ENCODE data around the gene SH3BP1.
A peak's percentile ranks its signal among the peaks of the same experiment; 100 is the strongest.

Gene SH3BP1

GRCh38 chr22:37616201-37617083 lies 23.0 kb upstream of the SH3BP1 start:
- DNase-seq (ENCODE audit: low read depth in 1 of 2, low spot score in 1 of 2): no peak

GRCh38 chr22:37617431-37617830 lies 22.0 kb upstream of the SH3BP1 start:
- DNase-seq (ENCODE audit: low read depth in 1 of 2, low spot score in 1 of 2): no peak

DNA sequence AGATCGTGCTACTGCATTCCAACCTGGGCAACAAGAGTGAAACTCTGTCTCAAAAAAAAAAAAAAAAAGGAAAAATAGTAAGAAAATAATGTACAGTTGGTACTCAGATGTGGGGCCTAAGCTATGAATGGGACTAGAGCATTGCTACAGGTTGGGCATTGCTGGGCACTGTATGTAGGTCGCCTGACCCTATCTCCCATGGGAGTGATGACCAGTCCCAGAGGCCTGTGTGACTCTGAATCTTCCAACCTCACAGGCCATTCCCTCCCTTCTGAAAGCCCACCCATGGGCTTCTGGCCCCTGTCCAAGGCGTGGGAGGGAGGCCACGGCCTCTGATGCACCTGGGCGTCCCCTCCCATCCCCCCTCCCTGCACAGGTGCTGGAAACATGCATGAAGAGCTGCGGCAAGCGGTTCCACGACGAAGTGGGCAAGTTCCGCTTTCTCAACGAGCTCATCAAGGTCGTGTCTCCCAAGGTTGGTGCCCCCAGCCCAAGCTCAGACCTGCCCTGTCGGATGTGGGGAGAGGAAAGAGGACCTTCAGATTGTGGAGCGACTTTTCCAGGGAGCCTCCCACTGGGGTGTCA lies 21.3 kb upstream of the SH3BP1 start:
- no peak for DNase-seq (ENCODE audit: low read depth in 1 of 2, low spot score in 1 of 2)

DNA sequence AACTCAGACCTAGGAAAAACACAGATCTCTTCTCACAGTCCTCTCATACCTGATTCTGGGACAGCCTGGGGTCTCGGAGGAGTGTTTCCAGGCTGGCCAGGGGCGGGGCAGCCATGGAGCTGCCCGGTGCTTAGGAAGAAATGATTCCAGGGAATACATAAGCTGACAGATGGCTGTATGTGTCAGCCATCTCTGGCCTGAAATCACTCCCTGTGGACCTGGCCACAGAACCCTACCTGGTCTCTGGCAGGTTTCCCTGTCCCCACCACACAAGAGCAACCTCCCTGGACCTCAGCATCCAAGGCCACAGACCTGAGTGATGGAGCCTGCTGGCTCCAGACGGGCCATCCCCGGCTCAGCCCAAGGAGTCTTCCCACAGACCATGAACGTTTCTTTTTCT lies 20.8 kb upstream of the SH3BP1 start:
- DNase-seq (ENCODE audit: low read depth in 1 of 2, low spot score in 1 of 2): no peak

DNA sequence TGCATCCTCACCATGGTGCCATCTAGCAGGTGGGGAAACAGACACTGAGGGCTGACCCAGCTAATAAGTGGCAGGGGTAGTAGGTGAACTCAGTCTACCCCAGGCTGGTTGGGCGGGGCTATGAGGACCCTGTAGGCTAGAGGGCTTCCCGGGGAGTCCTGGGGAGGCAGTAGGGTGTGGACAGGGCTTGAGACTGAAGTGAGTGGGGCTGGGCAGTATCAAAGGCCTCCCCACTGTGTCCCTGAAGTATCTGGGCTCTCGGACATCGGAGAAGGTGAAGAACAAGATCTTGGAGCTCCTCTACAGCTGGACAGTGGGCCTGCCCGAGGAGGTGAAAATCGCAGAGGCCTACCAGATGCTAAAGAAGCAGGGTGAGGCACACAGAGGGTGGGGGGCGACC lies 19.5 kb upstream of the SH3BP1 start:
- no peak for DNase-seq (ENCODE audit: low read depth in 1 of 2, low spot score in 1 of 2)

DNA sequence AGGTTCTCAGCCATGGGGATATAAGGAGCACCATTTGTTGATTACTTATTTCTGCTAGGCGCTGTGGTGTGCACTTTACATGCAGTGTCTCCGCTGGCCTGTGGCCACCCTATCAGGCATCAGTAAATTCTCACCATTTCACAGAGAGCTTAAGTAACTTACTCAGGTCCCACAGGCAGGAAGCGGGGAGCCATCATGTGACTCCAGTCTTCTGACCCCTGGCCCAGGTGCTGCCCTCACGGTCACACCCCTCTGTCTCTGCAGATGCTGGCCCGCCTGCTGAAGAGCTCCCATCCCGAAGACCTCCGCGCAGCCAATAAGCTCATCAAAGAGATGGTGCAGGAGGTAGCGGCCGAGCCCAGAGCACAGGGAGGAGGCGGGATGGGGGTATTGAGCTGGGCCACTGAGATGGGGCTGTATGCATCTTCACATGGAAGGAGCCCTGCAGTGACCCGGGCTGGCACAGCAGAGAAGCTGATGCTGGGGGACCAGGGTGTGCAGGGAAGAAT lies 18.1 kb upstream of the SH3BP1 start:
- no peak for DNase-seq (ENCODE audit: low read depth in 1 of 2, low spot score in 1 of 2)

DNA sequence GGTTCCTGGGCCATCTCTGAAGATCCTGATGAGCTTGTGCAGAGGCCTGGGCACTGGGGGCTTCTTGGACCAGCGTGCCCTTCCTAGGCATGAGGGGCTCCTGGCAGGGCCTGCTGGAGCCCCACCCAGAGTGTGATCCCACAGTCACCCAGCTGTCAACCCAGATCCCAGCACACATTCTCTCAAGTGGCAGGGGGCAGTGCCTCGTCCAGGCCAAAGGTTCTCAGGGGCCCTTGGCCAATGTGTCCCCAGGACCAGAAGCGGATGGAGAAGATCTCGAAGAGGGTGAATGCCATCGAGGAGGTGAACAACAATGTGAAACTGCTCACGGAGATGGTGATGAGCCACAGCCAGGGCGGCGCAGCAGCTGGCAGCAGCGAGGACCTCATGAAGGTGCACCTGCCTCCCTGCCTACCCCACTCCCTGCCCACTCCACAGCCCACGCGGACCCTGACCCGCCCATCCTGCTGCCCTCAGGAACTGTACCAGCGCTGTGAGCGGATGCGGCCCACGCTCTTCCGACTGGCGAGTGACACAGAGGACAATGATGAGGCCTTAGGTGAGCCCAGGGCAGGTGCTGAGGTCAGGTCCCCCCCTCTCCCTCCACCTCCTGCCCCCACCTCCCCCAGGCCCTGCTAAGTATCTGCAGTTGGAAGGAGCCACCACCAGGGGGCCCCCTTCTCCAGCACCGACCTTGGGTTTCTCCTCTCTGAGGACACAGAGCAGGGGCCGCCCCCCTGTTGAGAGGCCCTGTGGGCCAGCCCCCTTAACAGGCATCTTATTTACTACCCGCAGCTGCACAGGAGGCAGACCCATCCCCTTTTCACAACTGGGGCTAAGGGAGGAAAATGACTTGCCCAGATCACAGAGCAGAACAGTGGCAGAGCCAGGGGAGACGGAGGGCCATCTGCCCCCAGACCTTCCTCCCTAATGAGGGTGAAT lies 16.1 kb upstream of the SH3BP1 start:
- DNase-seq (ENCODE audit: low read depth in 1 of 2, low spot score in 1 of 2): peak; percentile 65 to 66

DNA sequence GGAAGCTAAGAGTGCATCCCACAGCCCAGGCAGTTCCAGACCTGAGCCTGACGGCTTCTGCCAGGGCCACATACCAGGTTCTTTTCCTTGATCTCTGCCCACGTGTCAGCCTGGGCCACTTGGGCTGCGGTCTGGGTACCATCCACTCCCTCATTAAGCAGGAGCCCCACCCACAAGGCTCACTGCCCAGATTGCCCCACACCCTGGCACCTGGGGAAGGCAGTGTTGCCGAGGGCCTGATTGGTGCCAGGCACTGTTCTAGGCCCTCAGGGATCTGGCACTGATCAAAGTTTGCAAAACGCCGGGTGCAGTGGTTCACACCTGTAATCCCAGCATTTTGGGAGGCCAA lies 15.5 kb upstream of the SH3BP1 start:
- DNase-seq (ENCODE audit: low read depth in 1 of 2, low spot score in 1 of 2): no peak

DNA sequence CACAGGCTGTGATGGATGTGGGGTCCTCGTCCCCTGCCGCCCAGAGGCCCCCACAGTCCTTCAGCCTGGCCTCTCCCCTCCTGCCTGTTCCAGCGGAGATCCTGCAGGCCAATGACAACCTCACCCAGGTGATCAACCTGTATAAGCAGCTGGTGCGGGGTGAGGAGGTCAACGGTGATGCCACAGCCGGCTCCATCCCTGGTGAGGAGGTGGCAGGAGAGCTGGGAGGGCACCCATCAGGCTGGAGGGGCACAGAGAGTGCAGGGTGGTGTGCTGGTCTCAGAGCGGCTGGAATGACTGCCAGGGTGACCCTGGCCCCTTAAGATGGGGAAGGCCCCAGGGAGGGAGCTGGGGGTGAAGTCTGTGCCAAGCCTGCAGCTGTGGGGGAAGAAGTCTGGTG lies 14.6 kb upstream of the SH3BP1 start:
- no peak for DNase-seq (ENCODE audit: low read depth in 1 of 2, low spot score in 1 of 2)

GRCh38 chr22:37625737-37626136 lies 13.7 kb upstream of the SH3BP1 start:
- no peak for DNase-seq (ENCODE audit: low read depth in 1 of 2, low spot score in 1 of 2)

- DNase-seq (ENCODE audit: low read depth in 1 of 2, low spot score in 1 of 2): no peak
Measured at GRCh38 chr22:37626144-37626543, 13.3 kb upstream of the SH3BP1 start.

- no peak for DNase-seq (ENCODE audit: low read depth in 1 of 2, low spot score in 1 of 2)
Measured at GRCh38 chr22:37626556-37627075, 12.9 kb upstream of the SH3BP1 start.

GRCh38 chr22:37627121-37627520 lies 12.3 kb upstream of the SH3BP1 start:
- DNase-seq (ENCODE audit: low read depth in 1 of 2, low spot score in 1 of 2): no peak

- no peak for DNase-seq (ENCODE audit: low read depth in 1 of 2, low spot score in 1 of 2)
Measured at GRCh38 chr22:37627545-37627944, 11.9 kb upstream of the SH3BP1 start.

DNA sequence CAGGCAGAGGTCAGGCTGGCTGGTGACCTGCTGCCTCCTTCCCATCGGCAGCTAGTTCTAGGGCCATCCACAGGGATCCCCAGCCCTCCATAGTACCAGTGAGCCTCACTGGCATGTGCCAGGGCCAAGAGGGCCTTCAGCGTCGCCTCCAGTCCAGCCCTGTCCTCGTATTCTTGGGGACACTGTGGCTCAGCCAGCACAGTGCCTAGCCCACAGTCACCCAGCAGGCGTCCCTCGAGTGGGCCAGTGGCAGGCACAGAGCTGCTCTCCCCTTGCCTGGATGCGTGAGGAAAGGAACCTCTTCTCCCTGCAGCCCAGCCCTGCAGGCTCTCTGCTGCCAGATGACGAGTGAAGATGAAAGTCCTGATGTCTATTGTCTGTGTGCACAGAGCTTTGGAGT lies 10.6 kb upstream of the SH3BP1 start:
- no peak for DNase-seq (ENCODE audit: low read depth in 1 of 2, low spot score in 1 of 2)

- DNase-seq (ENCODE audit: low read depth in 1 of 2, low spot score in 1 of 2): no peak
Measured at GRCh38 chr22:37629928-37630327, 9.5 kb upstream of the SH3BP1 start.

GRCh38 chr22:37630839-37631435 lies 8.5 kb upstream of the SH3BP1 start:
- DNase-seq (ENCODE audit: low read depth in 1 of 2, low spot score in 1 of 2): no peak

DNA sequence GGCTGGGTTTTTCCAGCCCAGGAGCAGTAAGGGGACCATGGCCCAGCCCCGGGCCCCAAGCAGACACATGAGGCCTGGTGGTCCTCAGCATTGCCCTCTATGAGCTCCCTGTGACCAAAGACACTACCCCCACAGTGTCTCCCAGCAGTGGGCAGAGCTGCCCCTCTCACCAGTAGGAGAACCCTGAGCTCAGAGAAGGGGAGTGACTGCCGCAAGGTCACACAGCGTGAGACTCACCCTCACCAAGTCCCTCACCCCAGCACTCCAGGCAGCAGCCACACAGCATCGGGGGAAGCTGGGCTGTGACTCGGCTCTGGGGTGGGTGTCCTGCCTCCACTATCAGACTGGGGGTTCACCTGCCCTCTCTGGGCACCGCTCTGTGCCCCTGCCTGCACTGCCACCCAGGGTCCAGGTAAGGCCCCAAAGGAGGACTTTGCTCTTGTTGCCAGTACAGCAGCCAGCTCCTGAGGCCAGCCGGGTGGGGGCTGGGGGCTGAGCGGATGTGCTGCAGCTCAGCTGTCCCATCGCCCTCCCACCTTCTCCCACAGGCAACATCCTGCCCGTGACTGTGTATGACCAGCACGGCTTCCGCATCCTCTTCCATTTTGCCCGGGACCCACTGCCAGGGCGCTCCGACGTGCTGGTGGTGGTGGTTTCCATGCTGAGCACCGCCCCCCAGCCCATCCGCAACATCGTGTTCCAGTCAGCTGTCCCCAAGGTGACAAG lies 7.9 kb upstream of the SH3BP1 start:
- DNase-seq (ENCODE audit: low read depth in 1 of 2, low spot score in 1 of 2): no peak

DNA sequence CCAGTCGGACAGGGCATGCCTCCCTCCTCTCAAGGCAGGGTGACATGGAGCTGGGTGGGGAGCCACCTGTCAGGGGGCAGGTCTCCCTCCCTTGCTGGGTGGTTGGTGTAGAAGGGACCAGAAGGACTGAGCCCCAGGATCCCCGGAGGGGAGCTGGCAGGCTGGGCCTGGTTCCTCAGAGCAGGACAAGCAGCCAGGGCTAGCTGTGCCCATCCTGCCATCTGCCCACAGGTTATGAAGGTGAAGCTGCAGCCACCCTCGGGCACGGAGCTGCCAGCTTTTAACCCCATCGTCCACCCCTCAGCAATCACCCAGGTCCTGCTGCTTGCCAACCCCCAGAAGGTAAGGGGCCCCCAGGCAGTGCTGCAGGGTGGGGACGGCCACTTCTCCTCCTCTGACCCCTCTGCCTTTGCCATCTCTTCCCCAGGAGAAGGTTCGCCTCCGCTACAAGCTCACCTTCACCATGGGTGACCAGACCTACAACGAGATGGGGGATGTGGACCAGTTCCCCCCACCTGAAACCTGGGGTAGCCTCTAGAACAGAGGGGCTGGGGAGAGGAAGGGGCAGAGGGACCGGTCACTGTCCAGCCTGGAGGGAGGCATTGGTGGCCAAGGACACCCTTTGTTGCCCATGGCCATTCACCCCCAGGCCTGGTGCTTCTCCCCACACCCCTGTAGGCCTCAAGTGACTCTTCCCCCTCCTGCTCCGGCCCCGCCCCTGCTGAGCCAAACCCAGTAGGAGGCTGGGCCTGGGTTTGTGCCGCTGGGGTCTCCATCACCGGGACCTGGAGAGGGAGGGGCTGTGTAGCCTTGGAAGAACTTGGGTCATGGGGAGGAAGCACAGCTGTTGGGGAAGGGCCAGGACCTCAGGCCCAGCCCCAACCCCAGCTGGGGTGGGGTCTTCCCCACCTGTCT lies 7.0 kb upstream of the SH3BP1 start:
- no peak for DNase-seq (ENCODE audit: low read depth in 1 of 2, low spot score in 1 of 2)

Data from activated T-helper 1 cell treated with anti-CD3 and anti-CD28 coated beads, Interleukin-2, amount 50 U/mL, for 16 hours (primary cell).